K562 (cell line): ENCODE measurements around the gene PIK3R1. TPM values are rescaled to one million over a fixed set of nuclear protein-coding genes. Genes with fewer than 3 reads are reported as not detected.
A peak's percentile ranks its signal among the peaks of the same experiment; 100 is the strongest.

Experiments
- ARHGAP35 ChIP-seq: fragments of 450-650 bp; IDR thresholded peaks from 2 replicates; pipeline ENCODE4 v1.6.1; 2018; ENCODE audit not compliant: partially characterized antibody
- CBFA2T2 ChIP-seq: fragments of 450-650 bp; conservative IDR thresholded peaks from 2 replicates; pipeline ENCODE4 v1.6.1; 2017; ENCODE audit warnings: mild to moderate bottlenecking
- ELF4 ChIP-seq: fragments of 450-650 bp; formaldehyde crosslinking; IDR thresholded peaks from 2 replicates; pipeline ENCODE4 v1.4.0; 2022; ENCODE audit warnings: missing genetic modification characterization
- MCM7 ChIP-seq, 2 experiments: fragments of 450-650 bp; IDR thresholded peaks; 2 replicates each; pipeline ENCODE4 v1.6.1; 2016 to 2018
- MEF2D ChIP-seq: conservative IDR thresholded peaks from 2 replicates; pipeline ENCODE4 v1.6.1; 2016; ENCODE audit warnings: low read depth, missing genetic modification characterization, missing compliant biosample characterization
- MTA2 ChIP-seq: fragments of 450-650 bp; IDR thresholded peaks from 2 replicates; pipeline ENCODE4 v1.6.1; 2016; ENCODE audit warnings: low read depth
- NKRF ChIP-seq: fragments of 450-650 bp; IDR thresholded peaks from 2 replicates; pipeline ENCODE4 v1.6.1; 2016; ENCODE audit warnings: borderline replicate concordance
- PTRF ChIP-seq: fragments of 450-650 bp; IDR thresholded peaks from 2 replicates; pipeline ENCODE4 v1.6.1; 2016; ENCODE audit warnings: mild to moderate bottlenecking, missing genetic modification characterization, missing compliant biosample characterization
- SMAD4 ChIP-seq: fragments of 250-450 bp; sonication (Bioruptor Pico); conservative IDR thresholded peaks from 2 replicates; pipeline ENCODE4 v1.8.0; 2021; ENCODE audit warnings: inconsistent platforms, mild to moderate bottlenecking, moderate library complexity
- SMARCA4 ChIP-seq: fragments of 450-650 bp; IDR thresholded peaks from 2 replicates; pipeline ENCODE4 v1.6.1; 2016
- SMC3 ChIP-seq: conservative IDR thresholded peaks from 2 replicates; pipeline ENCODE4 v1.6.1; 2011; ENCODE audit warnings: low read depth, low read length, improper control_type of control experiment; ENCODE audit not compliant: insufficient read depth
- TARDBP ChIP-seq: fragments of 450-650 bp; IDR thresholded peaks from 2 replicates; pipeline ENCODE4 v1.6.1; 2016
- ZNF699 ChIP-seq: fragments of 250-450 bp; sonication (Bioruptor Pico); IDR thresholded peaks from 2 replicates; pipeline ENCODE4 v1.8.0; 2021; ENCODE audit warnings: mild to moderate bottlenecking, moderate library complexity; ENCODE audit not compliant: insufficient replicate concordance
- polyA plus RNA-seq, 8 experiments: library from polyadenylated mRNA; depleted of rRNA in 4 of 8; stranded (reverse) in 5 of 8; unstranded in 3 of 8; fragments of >200 nt; fragmentation: Nextera tagmentation in 2 of 8; fragmentation: Illumina TruSeq in 1 of 8; extraction: Ambion mirVana in 2 of 8; extraction: Trizol in 1 of 8; gene quantifications; 2 replicates each; pipeline versions ENCODE4 v1.2.1 to v1.2.3, GENCODE V29; 2011 to 2014; ENCODE audit warnings: inconsistent platforms in 1 of 8, missing spikeins in 1 of 8
- total RNA-seq, 7 experiments: library from RNA; depleted of rRNA in 6 of 7; stranded (reverse); fragments of >200 nt in 6 of 7; fragmentation: Illumina TruSeq in 2 of 7; extraction: Trizol in 2 of 7; gene quantifications; 2 replicates each; pipeline versions ENCODE4 v1.2.1 to v1.2.3, GENCODE V29; 2011 to 2021; ENCODE audit warnings: low replicate concordance in 1 of 7
- TF ChIP-seq, protein P1 (sequence below), 2 experiments: fragments of 450-650 bp in 1 of 2; sonication (generic) in 1 of 2; formaldehyde crosslinking in 1 of 2; IDR thresholded peaks; 2 replicates each; pipeline versions ENCODE4 v1.7.1 to v1.9.0; 2016 to 2022; ENCODE audit warnings: inconsistent platforms in 1 of 2, mild to moderate bottlenecking in 1 of 2, missing genetic modification reagents in 1 of 2
- TF ChIP-seq, protein P2 (sequence below): fragments of 450-650 bp; conservative IDR thresholded peaks from 2 replicates; pipeline ENCODE4 v1.6.1; 2016; ENCODE audit warnings: missing genetic modification characterization, low read depth, mild to moderate bottlenecking, control low read depth, missing compliant biosample characterization

The PIK3R1 gene
- total and polyA plus RNA-seq, 9 of the 15 experiments (the other 6 are each of a cell fraction or from before 2014, with no cell fraction given), result 1.1 to 9.7 (median 4.8) TPM

DNA sequence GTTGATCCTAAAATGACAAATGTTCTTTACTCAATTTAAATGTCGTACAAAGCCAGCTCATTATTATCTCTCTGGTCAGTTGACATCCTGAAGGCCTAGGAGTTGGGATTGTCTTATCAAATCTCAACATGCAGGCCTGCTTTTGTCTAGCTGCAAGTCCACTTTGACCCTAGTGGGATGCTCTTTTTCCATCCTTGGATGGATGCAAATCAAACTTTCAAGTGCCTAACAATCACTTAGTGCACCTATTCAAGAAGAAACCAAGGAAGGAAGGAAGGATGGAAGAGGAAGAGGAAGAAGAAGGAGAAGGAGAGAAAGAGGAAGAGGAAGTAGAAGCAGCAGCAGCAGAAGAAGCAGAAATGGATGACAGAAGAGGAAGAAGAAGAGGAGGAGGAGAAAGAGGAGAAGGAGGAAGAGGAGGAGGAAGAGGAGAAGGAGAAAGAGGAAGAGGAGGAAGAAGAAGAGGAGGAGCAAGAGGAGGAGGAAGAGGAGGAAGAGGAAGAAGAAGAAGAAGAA is 109.6 kb downstream of the PIK3R1 start (continued):
- TF ChIP-seq, protein P1, sequence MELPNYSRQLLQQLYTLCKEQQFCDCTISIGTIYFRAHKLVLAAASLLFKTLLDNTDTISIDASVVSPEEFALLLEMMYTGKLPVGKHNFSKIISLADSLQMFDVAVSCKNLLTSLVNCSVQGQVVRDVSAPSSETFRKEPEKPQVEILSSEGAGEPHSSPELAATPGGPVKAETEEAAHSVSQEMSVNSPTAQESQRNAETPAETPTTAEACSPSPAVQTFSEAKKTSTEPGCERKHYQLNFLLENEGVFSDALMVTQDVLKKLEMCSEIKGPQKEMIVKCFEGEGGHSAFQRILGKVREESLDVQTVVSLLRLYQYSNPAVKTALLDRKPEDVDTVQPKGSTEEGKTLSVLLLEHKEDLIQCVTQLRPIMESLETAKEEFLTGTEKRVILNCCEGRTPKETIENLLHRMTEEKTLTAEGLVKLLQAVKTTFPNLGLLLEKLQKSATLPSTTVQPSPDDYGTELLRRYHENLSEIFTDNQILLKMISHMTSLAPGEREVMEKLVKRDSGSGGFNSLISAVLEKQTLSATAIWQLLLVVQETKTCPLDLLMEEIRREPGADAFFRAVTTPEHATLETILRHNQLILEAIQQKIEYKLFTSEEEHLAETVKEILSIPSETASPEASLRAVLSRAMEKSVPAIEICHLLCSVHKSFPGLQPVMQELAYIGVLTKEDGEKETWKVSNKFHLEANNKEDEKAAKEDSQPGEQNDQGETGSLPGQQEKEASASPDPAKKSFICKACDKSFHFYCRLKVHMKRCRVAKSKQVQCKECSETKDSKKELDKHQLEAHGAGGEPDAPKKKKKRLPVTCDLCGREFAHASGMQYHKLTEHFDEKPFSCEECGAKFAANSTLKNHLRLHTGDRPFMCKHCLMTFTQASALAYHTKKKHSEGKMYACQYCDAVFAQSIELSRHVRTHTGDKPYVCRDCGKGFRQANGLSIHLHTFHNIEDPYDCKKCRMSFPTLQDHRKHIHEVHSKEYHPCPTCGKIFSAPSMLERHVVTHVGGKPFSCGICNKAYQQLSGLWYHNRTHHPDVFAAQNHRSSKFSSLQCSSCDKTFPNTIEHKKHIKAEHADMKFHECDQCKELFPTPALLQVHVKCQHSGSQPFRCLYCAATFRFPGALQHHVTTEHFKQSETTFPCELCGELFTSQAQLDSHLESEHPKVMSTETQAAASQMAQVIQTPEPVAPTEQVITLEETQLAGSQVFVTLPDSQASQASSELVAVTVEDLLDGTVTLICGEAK (IDR thresholded peaks at IDR 0.05), result 0 out of 2 replicates have a peak, but pooled peaks have one; percentile 37
- TF ChIP-seq, protein P1 (CRISPR knock-in tag; IDR thresholded peaks at IDR 0.05), result no peak
- TF ChIP-seq CBFA2T2, result peak; percentile 94
- TF ChIP-seq SMAD4 (CRISPR knock-in tag), result peak; percentile 46; the same call in 1 of the 2 replicates
- TF ChIP-seq PTRF (tag), result 0 out of 2 replicates have a peak, but pooled peaks have one; percentile 21
- no peak for TF ChIP-seq ZNF699 (CRISPR knock-in tag)
- TF ChIP-seq MEF2D (tag), result 0 out of 2 replicates have a peak, but pooled peaks have one; percentile 36
- 0 out of 2 replicates have a peak, but pooled peaks have one; percentile 47 for TF ChIP-seq NKRF
- TF ChIP-seq SMARCA4, result peak; percentile 78
- TF ChIP-seq ARHGAP35, result peak; percentile 83
- TF ChIP-seq SMC3, result no peak
- TF ChIP-seq MTA2, result peak; percentile 86
- peak; percentile 91 for TF ChIP-seq ELF4
- no peak for TF ChIP-seq MCM7 (IDR thresholded peaks at IDR 0.05)
- TF ChIP-seq TARDBP, result no peak
- TF ChIP-seq, protein P2, sequence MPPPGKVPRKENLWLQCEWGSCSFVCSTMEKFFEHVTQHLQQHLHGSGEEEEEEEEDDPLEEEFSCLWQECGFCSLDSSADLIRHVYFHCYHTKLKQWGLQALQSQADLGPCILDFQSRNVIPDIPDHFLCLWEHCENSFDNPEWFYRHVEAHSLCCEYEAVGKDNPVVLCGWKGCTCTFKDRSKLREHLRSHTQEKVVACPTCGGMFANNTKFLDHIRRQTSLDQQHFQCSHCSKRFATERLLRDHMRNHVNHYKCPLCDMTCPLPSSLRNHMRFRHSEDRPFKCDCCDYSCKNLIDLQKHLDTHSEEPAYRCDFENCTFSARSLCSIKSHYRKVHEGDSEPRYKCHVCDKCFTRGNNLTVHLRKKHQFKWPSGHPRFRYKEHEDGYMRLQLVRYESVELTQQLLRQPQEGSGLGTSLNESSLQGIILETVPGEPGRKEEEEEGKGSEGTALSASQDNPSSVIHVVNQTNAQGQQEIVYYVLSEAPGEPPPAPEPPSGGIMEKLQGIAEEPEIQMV (tag), result peak; percentile 70; the same call in 1 of the 2 replicates
